Raji (cell line): Measurements from ENCODE around the gene POLR1E.

Experiments used
- POLR2A ChIP-seq: IDR thresholded peaks from 2 replicates; pipeline ENCODE4 v1.6.1; 2011; ENCODE audit warnings: low read depth, low read length, control low read depth; ENCODE audit not compliant: insufficient read depth

The POLR1E gene

GRCh38 chr9:37495571-37495970, 9.8 kb downstream of the POLR1E start:
- TF ChIP-seq POLR2A: no peak

DNA sequence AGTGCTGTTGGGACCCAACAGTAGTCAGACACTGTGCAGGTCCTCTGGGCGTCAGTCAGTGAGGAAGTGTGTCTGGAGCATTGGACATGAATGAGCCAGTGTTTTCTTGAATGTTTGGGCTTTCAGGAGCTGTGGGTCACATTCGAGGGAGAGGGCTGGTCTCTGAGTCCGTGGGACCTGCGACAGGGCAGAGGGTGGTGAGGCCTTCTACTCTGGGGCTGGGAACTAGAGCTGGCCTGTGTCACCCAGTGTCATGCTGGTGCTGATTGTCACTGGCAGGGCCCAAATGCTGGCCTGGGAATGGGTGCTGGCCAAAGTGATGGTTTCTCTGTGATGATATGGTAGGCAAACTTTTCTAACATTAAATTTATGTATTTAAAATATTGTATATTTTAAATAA, 10.3 kb downstream of the POLR1E start:
- no peak for TF ChIP-seq POLR2A

DNA sequence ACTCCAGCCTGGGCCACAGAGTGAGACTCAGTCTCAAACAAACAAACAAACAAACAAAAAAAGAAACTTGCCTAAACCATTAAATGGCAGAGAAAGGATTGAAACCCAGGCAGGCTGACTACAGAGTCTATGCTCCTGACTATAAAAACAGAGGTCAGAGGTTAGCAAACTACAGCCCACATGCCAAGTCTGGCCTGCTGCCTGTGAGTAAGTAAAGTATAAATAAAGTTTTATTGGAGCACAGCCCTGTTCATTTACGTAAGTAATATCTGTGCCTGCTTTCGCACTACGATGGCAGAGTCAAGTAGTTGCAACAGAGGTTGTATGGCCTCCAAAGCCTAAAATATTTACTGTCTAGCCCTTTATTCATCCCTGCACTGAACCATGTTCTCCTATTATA, 11.6 kb downstream of the POLR1E start:
- TF ChIP-seq POLR2A: no peak

GRCh38 chr9:37498457-37498856, 12.7 kb downstream of the POLR1E start:
- TF ChIP-seq POLR2A: no peak

- TF ChIP-seq POLR2A: no peak
These were observed 13.5 kb downstream of the POLR1E start for GRCh38 chr9:37499297-37499696.

- TF ChIP-seq POLR2A: no peak
These were observed 16.3 kb downstream of the POLR1E start for GRCh38 chr9:37501957-37502596.

- no peak for TF ChIP-seq POLR2A
These were observed 18.0 kb downstream of the POLR1E start for GRCh38 chr9:37503736-37504135.

DNA sequence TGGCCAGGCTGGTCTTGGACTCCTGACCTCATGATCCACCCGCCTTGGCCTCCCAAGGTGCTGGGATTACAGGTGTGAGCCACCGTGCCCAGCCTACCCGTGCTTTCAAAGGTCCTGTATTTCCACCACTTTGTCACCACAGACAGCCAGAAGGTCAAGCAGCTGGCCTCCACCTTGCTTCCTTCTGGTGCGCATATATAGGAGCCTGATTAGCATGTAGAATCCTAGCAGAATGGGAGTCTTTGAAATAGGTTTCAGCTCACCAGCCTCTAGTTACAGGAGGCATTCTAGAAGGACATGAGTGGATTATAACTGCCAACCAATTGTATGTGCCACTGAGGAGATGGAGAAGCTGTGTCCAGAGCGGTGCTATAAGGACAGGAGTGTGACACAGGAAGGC, 18.9 kb downstream of the POLR1E start:
- TF ChIP-seq POLR2A: no peak

DNA sequence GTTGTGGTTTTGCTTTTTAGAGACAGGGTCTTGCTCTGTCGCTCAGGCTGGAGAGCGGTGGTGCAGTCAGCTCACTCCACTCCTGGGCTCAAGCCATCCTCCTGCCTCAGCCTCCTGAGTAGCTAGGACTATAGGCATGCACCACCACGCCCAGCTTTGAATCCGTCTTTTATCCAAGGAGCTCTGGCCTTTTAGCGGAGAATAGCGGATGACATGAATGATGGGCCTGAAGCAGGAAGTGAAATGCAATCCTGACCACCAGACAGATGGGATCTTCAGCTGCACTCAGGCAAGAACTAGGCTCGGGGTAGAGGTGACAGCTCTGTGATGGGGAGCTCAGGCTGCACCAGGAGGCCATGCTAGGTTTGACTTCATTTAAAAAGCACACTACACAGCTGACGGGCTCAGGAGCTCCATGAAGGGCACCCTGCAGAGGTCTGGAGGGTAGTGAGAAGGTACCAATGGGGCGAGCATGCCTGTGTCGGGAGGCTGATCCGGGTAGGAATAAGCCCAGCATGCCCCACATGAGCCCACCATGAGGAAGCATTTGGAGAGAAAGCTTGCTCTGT, 21.9 kb downstream of the POLR1E start:
- no peak for TF ChIP-seq POLR2A

DNA sequence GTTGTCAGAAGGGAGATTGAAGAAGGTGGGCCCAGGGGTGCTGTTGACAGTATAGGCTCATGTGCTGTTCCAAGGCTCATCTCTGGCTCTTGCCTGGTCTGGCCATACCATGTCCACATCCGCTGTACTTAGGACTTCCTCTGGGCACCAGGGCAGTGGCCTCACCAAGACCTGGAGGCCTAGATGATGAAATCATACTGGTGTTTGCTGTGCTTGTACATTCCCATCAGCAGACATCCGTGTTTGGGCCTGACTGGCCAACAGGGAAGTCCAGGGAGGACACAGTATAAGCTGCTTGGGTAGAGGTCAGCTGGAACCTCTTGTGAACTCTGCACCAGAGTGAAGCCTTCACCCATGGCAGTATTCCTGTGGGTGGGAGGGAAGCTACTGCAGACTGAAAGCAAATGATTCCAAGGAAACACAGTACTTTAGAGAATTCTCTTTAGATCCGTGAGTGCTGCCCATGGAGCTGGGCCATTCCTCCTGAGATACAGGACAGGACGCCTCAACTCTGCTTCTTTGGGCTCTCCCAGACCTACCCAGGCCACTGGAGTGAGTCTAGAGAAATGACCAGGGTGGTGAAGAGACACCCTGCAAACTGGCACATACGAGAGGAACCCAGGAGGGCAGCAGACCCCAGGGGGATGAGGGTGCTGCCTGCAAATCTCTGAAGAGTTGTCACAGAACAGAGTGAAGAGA, 22.5 kb downstream of the POLR1E start:
- TF ChIP-seq POLR2A: no peak

GRCh38 chr9:37508834-37509206, 23.1 kb downstream of the POLR1E start:
- no peak for TF ChIP-seq POLR2A

GRCh38 chr9:37509536-37509935, 23.8 kb downstream of the POLR1E start:
- TF ChIP-seq POLR2A: no peak

- TF ChIP-seq POLR2A: peak; percentile 37; the same call in 1 of the 2 replicates
These were observed 25.6 kb downstream of the POLR1E start for GRCh38 chr9:37511016-37512010.

DNA sequence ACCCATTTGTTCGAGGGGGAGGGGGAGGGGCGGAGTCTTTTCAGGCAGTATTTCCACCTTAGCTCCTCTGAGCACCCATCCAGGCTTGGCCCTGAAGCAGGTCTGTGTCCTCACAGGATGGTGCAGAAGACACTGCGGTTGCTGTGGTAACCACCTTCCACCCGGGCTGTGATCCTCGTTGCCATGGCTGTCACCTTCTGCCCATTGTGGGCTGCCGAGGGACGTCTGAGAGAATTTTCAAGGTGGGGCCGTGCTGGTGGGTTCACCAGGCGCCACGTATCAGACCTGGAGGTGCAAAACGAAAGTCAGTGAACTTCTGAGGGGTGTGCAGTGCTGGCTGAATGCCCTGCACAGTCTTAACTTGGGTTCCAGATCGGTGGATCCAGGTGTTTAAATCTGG, 26.7 kb downstream of the POLR1E start:
- no peak for TF ChIP-seq POLR2A

- TF ChIP-seq POLR2A: no peak
These were observed 29.3 kb downstream of the POLR1E start for GRCh38 chr9:37514999-37515398.
